Measurements from ENCODE around the gene GABRP. TPM values are rescaled to one million over a fixed set of nuclear protein-coding genes. Genes with fewer than 3 reads are reported as not detected.

GABRP gene
- total RNA-seq, 1 donor from 2014 or later: not detected

- H3F3A ChIP-seq (ENCODE audit: low read depth): no peaks in the 10 kb centered on the region
- Mint-ChIP-seq H3K4me3 (no peak overlapping the region), H3K9me3 (no peaks in the 10 kb centered on the region), H3K36me3 (no peaks in the 10 kb centered on the region), H3K27ac (no peak overlapping the region), H3K27me3 (ENCODE audit: insufficient read depth, low read depth) (peaks cover 3% of the 10 kb centered on the region), H3K4me1 (no peaks in the 10 kb centered on the region)
- DNase-seq (ENCODE audit: low spot score): no peak
- H3K9ac ChIP-seq: no peak overlapping the region
- H3K4me3 ChIP-seq: no peak overlapping the region
- H3K27me3 ChIP-seq: no peaks in the 10 kb centered on the region
- H2AFZ ChIP-seq (replicated peaks): no peak overlapping the region
- H4K20me1 ChIP-seq (ENCODE audit: low read depth): no peaks in the 10 kb centered on the region
- H3K79me2 ChIP-seq (ENCODE audit: low read depth): no peaks in the 10 kb centered on the region
- no peak overlapping the region for H3K27ac ChIP-seq
- no peaks in the 10 kb centered on the region for H3K9me3 ChIP-seq (ENCODE audit: low read depth)
- TF ChIP-seq EZH2phosphoT487 (IDR thresholded peaks at IDR 0.05) (no peak), EZH2 (IDR thresholded peaks at IDR 0.05) (no peak), CTCF (IDR thresholded peaks at IDR 0.05) (no peak)
- no peaks in the 10 kb centered on the region for H3K4me1 ChIP-seq
- H3K36me3 ChIP-seq: no peaks in the 10 kb centered on the region
- no peak overlapping the region for H3K4me2 ChIP-seq
Measured at GRCh38 chr5:170769246-170769645, 14.3 kb upstream of the GABRP start.

GRCh38 chr5:170769898-170770416 is 13.6 kb upstream of the GABRP start:
- Histone ChIP-seq H3K9me3 (ENCODE audit: low read depth) (no peaks in the 10 kb centered on the region), H3K4me2 (no peak overlapping the region), H3K4me3 (no peak overlapping the region), H4K20me1 (ENCODE audit: low read depth) (no peaks in the 10 kb centered on the region), H3K9ac (no peak overlapping the region), H3K4me1 (no peaks in the 10 kb centered on the region), H3K36me3 (no peaks in the 10 kb centered on the region), H2AFZ (replicated peaks) (no peak overlapping the region), H3K27ac (no peak overlapping the region), H3K79me2 (ENCODE audit: low read depth) (no peaks in the 10 kb centered on the region), H3K27me3 (no peaks in the 10 kb centered on the region), H3F3A (ENCODE audit: low read depth) (no peaks in the 10 kb centered on the region)
- Mint-ChIP-seq H3K9me3 (no peaks in the 10 kb centered on the region), H3K36me3 (no peaks in the 10 kb centered on the region), H3K27me3 (ENCODE audit: insufficient read depth, low read depth) (peaks cover 3% of the 10 kb centered on the region), H3K27ac (no peak overlapping the region), H3K4me3 (no peak overlapping the region), H3K4me1 (no peaks in the 10 kb centered on the region)
- DNase-seq (ENCODE audit: low spot score): no peak
- TF ChIP-seq EZH2 (IDR thresholded peaks at IDR 0.05) (no peak), CTCF (IDR thresholded peaks at IDR 0.05) (no peak), EZH2phosphoT487 (IDR thresholded peaks at IDR 0.05) (no peak)

GRCh38 chr5:170771496-170771895 is 12.0 kb upstream of the GABRP start:
- no peaks in the 10 kb centered on the region for H3K4me1 Mint-ChIP-seq
- peaks cover 3% of the 10 kb centered on the region for H3K27me3 Mint-ChIP-seq (ENCODE audit: insufficient read depth, low read depth)
- Histone ChIP-seq H3K9me3 (ENCODE audit: low read depth) (no peaks in the 10 kb centered on the region), H3K9ac (no peak overlapping the region), H3K27me3 (no peaks in the 10 kb centered on the region), H3K36me3 (no peaks in the 10 kb centered on the region), H3K4me3 (no peak overlapping the region), H3K79me2 (ENCODE audit: low read depth) (no peaks in the 10 kb centered on the region), H3F3A (ENCODE audit: low read depth) (no peaks in the 10 kb centered on the region), H3K4me1 (no peaks in the 10 kb centered on the region), H3K4me2 (no peak overlapping the region), H4K20me1 (ENCODE audit: low read depth) (no peaks in the 10 kb centered on the region), H2AFZ (replicated peaks) (no peak overlapping the region), H3K27ac (no peak overlapping the region)
- no peaks in the 10 kb centered on the region for H3K9me3 Mint-ChIP-seq
- H3K36me3 Mint-ChIP-seq: no peaks in the 10 kb centered on the region
- TF ChIP-seq EZH2phosphoT487 (IDR thresholded peaks at IDR 0.05): no peak
- no peak for TF ChIP-seq EZH2 (IDR thresholded peaks at IDR 0.05)
- H3K4me3 Mint-ChIP-seq: no peak overlapping the region
- H3K27ac Mint-ChIP-seq: peak overlapping the region; percentile 14
- DNase-seq (ENCODE audit: low spot score): no peak

- Histone ChIP-seq H4K20me1 (ENCODE audit: low read depth) (no peaks in the 10 kb centered on the region), H2AFZ (replicated peaks) (no peak overlapping the region), H3K4me1 (peaks cover 5% of the 10 kb centered on the region), H3K27ac (no peak overlapping the region), H3K79me2 (ENCODE audit: low read depth) (no peaks in the 10 kb centered on the region), H3F3A (ENCODE audit: low read depth) (no peaks in the 10 kb centered on the region), H3K9ac (no peak overlapping the region), H3K4me2 (no peak overlapping the region), H3K27me3 (no peaks in the 10 kb centered on the region), H3K9me3 (ENCODE audit: low read depth) (no peaks in the 10 kb centered on the region), H3K4me3 (no peak overlapping the region), H3K36me3 (no peaks in the 10 kb centered on the region)
- no peak overlapping the region for H3K4me3 Mint-ChIP-seq
- no peaks in the 10 kb centered on the region for H3K9me3 Mint-ChIP-seq
- no peak for DNase-seq (ENCODE audit: low spot score)
- TF ChIP-seq EZH2phosphoT487 (IDR thresholded peaks at IDR 0.05): no peak
- TF ChIP-seq EZH2 (IDR thresholded peaks at IDR 0.05): no peak
- no peak for TF ChIP-seq CTCF (IDR thresholded peaks at IDR 0.05)
- no peaks in the 10 kb centered on the region for H3K4me1 Mint-ChIP-seq
- H3K27me3 Mint-ChIP-seq (ENCODE audit: insufficient read depth, low read depth): peaks cover 5% of the 10 kb centered on the region
- no peaks in the 10 kb centered on the region for H3K36me3 Mint-ChIP-seq
- H3K27ac Mint-ChIP-seq: no peak overlapping the region
Measured at GRCh38 chr5:170773024-170773985, 10.2 kb upstream of the GABRP start.

Data from neural progenitor cell (in vitro differentiated cells).